ENCODE results near the gene FAM170B.

The FAM170B gene

DNA sequence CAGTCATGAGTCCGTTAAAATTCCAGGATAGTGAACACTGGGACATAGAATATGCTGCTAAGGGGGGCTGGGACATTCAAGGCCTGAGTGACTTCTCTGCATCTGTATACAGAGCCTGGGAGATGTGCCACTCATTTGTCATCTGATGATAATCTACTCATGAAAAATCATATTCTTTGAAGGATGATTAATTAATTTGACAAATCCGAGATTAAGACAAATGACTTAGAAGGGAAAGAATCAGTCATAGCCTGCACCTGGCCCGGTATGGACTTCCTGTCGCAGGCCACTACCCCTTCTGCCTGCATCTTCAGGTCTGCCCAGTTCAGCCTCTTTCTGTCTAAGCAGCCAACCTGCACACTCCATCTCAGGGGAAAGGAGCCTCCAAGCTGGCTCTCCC is 18.8 kb upstream of the FAM170B start:
- H3K9me3 ChIP-seq (ENCODE audit: control insufficient read depth, insufficient read depth, low read length) = no peaks in the 10 kb centered on the region
- peaks cover 11% of the 10 kb centered on the region; the same call in 1 of the 2 replicates for H3K27me3 ChIP-seq (ENCODE audit: control insufficient read depth, low read length)
- no peaks in the 10 kb centered on the region for H3K36me3 ChIP-seq (ENCODE audit: control insufficient read depth, low read length)
- H3F3A ChIP-seq (ENCODE audit: control insufficient read depth, insufficient read depth) = no peaks in the 10 kb centered on the region
- no peaks in the 10 kb centered on the region for H3K79me2 ChIP-seq (ENCODE audit: control insufficient read depth, low read length)
- no peaks in the 10 kb centered on the region for H3K4me1 ChIP-seq (ENCODE audit: control insufficient read depth, low read length)
- no peak overlapping the region for H3K4me2 ChIP-seq (ENCODE audit: low read length)
- H3K9me2 ChIP-seq (replicated peaks; ENCODE audit: control insufficient read depth, low read length) = no peaks in the 10 kb centered on the region
- no peak overlapping the region for H3K27ac ChIP-seq (ENCODE audit: low read depth, low read length)
- H3K4me3 ChIP-seq (ENCODE audit: low read length) = no peak overlapping the region
- no peaks in the 10 kb centered on the region for H4K20me1 ChIP-seq (ENCODE audit: control insufficient read depth, insufficient read depth, low read depth, low read length)
- TF ChIP-seq, protein P1, sequence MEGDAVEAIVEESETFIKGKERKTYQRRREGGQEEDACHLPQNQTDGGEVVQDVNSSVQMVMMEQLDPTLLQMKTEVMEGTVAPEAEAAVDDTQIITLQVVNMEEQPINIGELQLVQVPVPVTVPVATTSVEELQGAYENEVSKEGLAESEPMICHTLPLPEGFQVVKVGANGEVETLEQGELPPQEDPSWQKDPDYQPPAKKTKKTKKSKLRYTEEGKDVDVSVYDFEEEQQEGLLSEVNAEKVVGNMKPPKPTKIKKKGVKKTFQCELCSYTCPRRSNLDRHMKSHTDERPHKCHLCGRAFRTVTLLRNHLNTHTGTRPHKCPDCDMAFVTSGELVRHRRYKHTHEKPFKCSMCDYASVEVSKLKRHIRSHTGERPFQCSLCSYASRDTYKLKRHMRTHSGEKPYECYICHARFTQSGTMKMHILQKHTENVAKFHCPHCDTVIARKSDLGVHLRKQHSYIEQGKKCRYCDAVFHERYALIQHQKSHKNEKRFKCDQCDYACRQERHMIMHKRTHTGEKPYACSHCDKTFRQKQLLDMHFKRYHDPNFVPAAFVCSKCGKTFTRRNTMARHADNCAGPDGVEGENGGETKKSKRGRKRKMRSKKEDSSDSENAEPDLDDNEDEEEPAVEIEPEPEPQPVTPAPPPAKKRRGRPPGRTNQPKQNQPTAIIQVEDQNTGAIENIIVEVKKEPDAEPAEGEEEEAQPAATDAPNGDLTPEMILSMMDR (IDR thresholded peaks at IDR 0.05; ENCODE audit: low read depth, low read length, poor library complexity, severe bottlenecking) = no peak
- no peak for TF ChIP-seq EZH2phosphoT487 (IDR thresholded peaks at IDR 0.05; ENCODE audit: borderline replicate concordance, low read length)

DNA sequence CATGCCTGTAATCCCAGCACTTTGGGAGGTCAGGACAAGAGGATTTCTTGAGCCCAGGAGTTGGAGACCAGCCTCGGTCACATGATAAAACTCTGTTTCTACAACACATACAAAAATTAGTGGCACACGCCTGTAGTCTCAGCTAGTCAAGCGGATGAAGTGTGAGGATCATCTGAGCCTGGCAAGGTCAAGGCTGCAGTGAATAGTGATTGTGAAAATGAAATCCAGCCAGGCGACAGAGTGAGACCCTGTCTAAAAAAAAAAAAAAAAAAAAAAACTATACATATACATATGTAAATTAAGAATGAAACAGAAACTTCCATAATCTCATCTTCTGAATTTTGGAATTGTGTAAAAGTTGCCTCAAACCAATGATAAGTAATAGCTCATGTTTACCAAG is 18.2 kb upstream of the FAM170B start:
- Histone ChIP-seq H3K79me2 (ENCODE audit: control insufficient read depth, low read length) (no peaks in the 10 kb centered on the region), H3F3A (ENCODE audit: control insufficient read depth, insufficient read depth) (no peaks in the 10 kb centered on the region), H4K20me1 (ENCODE audit: control insufficient read depth, insufficient read depth, low read depth, low read length) (no peaks in the 10 kb centered on the region), H3K27me3 (ENCODE audit: control insufficient read depth, low read length) (0 out of 2 replicates have a peak, but pooled peaks cover 8% of the 10 kb centered on the region), H3K9me2 (replicated peaks; ENCODE audit: control insufficient read depth, low read length) (no peaks in the 10 kb centered on the region), H3K9me3 (ENCODE audit: control insufficient read depth, insufficient read depth, low read length) (no peaks in the 10 kb centered on the region), H3K27ac (ENCODE audit: low read depth, low read length) (no peak overlapping the region), H3K4me3 (ENCODE audit: low read length) (no peak overlapping the region), H3K36me3 (ENCODE audit: control insufficient read depth, low read length) (no peaks in the 10 kb centered on the region), H3K4me2 (ENCODE audit: low read length) (no peak overlapping the region), H3K4me1 (ENCODE audit: control insufficient read depth, low read length) (no peaks in the 10 kb centered on the region)
- no peak for TF ChIP-seq EZH2phosphoT487 (IDR thresholded peaks at IDR 0.05; ENCODE audit: borderline replicate concordance, low read length)
- TF ChIP-seq, protein P1 (IDR thresholded peaks at IDR 0.05; ENCODE audit: low read depth, low read length, poor library complexity, severe bottlenecking) = no peak

DNA sequence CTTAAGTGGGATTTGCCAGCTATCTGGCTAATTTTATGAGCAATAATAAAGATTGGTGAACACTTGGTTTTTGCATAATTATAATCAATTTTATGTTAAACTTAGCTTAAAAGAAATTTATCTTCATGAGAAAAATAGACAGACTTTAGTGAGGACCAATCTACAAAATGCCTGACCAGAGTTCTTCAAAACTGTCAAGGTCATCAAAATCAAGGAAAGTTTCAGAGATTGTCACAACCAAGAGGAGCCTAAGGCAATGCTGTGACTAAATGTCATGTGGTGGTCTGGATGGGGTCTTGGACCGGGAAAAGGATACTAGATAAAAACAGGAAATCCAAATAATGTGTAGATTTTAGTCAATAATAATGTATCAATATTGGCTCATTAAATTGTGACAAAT is 17.7 kb upstream of the FAM170B start:
- Histone ChIP-seq H3K9me2 (replicated peaks; ENCODE audit: control insufficient read depth, low read length) (no peaks in the 10 kb centered on the region), H4K20me1 (ENCODE audit: control insufficient read depth, insufficient read depth, low read depth, low read length) (no peaks in the 10 kb centered on the region), H3K27me3 (ENCODE audit: control insufficient read depth, low read length) (0 out of 2 replicates have a peak, but pooled peaks cover 8% of the 10 kb centered on the region), H3K4me2 (ENCODE audit: low read length) (no peak overlapping the region), H3K36me3 (ENCODE audit: control insufficient read depth, low read length) (no peaks in the 10 kb centered on the region), H3K9me3 (ENCODE audit: control insufficient read depth, insufficient read depth, low read length) (no peaks in the 10 kb centered on the region), H3F3A (ENCODE audit: control insufficient read depth, insufficient read depth) (no peaks in the 10 kb centered on the region), H3K4me3 (ENCODE audit: low read length) (no peak overlapping the region), H3K79me2 (ENCODE audit: control insufficient read depth, low read length) (no peaks in the 10 kb centered on the region), H3K4me1 (ENCODE audit: control insufficient read depth, low read length) (no peaks in the 10 kb centered on the region), H3K27ac (ENCODE audit: low read depth, low read length) (no peak overlapping the region)
- no peak for TF ChIP-seq EZH2phosphoT487 (IDR thresholded peaks at IDR 0.05; ENCODE audit: borderline replicate concordance, low read length)
- TF ChIP-seq, protein P1 (IDR thresholded peaks at IDR 0.05; ENCODE audit: low read depth, low read length, poor library complexity, severe bottlenecking) = no peak
